ENCODE results near the gene ITGA11.

DNA sequence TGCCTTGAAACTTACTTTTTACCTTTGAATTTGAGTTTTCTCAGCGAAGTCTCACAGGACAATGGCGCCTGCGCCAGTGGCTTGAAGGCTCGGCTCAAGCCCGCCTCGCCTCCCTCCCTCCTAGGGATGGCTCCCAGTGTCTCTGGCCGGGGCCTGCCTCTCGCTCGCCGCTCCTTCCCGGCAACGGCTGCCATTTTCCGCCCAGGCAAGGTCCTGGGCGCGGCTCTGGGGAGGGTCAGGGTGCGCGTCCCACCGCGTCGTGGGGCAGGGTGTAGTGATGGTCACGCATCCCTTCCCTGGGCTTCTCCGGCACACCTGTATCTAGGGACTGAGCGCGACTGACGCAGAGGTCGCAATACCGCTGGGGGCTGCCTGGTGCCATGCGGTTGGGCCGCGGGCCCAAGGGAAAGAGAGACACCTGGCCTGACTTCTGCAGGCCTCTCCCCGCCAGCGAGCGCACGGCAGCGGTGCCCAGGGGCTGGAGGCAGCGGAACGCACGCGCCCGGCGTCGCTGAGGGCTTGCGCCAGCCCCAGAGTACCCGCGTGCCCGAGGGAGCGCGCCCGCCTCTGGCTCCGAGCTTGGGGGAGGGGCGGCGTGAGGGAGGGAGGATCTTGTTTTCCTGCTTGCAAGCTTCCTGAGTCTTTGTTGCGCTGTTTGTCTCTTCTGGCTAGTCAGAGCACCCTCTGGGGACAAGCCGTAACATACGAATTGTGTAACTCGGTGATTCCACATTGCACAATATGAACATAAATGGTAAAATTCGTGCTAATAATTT, 175.1 kb downstream of the ITGA11 start:
- no peak for TF ChIP-seq GATA2 (IDR thresholded peaks at IDR 0.05; ENCODE audit: low read depth, low read length)
- no peak for TF ChIP-seq GATA3 (IDR thresholded peaks at IDR 0.05; ENCODE audit: low read depth, low read length)

Data from SH-SY5Y (cell line).